ENCODE measurements around the gene E2F4.
A peak's percentile ranks its signal among the peaks of the same experiment; 100 is the strongest.

E2F4 gene

DNA sequence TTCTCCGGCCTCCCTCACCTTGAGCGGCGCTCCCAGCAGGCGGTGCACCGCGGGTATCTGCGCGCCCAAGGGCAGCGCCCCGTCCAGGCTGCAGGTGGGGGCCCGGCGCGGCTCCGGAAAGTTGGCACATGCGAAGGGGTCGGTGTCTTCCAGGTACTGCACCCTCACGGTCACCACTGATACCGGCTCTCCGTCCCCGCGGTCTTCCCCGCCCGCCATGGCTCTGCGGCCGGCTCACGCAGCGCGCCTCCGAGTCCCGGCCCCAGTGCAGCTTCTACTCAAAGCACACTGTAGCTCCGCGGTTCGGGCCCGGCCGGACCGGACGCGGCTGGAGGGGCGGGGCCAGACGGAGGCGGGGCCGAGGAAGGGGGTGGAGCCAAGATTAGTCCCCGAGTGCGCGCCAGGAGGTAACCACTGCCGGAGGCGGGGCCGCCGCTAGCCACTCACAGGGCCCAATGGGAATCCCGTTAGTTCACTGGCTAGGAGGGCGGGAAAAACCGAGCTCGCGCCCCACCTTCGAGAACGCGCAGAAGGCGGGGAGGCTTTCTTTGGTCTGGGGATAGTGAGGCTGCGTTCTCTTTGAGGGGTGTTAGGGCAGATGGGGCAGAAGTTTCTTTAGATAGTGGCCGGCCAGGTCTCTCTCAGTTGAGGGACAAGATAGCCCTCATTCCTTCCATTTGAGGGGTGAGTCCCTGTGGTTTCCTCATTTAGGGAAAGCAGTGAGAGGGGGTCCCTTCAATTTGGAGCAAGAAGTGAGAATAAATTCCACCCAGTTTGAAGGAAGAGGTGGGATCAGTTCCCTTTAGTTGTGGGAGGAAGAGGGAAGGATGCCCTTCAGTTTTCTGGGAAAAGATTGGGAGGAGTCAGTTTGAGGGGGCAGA is 55.5 kb downstream of the E2F4 start, which contains the start of gene FHOD1:
Gene FHOD1, minus strand, starts transcription at position 290 of the 881 bp plus-strand sequence. Its CDS starts 71 bp downstream, at position 219.
- peak in 55 of 56 donors; percentile 45 to 95 (median 86) for DNase-seq

DNA sequence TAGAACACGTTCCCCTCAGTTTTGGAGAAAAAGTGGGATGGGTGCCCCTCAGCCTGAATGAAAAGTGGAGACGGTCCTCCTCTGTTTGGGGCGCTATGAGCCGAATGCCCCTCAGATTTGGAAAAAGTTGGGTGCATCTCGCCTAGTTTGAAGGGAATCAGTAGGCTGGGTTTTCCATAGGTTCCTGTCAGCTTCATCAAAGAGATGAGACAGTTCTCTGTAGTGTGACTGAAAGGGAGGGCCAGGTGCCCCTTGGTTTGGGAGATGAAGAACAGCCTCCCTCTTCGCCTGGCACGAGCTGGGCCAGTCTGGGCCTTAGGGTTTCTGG is 56.1 kb downstream of the E2F4 start:
- no peak for DNase-seq
